HK-2 (cell line): ENCODE results near the gene UNC45A.
"Not testable (repeated sequence)": the region's sequence is repeated elsewhere in the genome, so short reads cannot be mapped to it uniquely, and the experiment has no call there.

Experiments used
- DNase-seq: peaks from one replicate; pipeline ENCODE4 v3.0.0-alpha.2; 2018; ENCODE audit not compliant: unreplicated experiment

The UNC45A gene

DNA sequence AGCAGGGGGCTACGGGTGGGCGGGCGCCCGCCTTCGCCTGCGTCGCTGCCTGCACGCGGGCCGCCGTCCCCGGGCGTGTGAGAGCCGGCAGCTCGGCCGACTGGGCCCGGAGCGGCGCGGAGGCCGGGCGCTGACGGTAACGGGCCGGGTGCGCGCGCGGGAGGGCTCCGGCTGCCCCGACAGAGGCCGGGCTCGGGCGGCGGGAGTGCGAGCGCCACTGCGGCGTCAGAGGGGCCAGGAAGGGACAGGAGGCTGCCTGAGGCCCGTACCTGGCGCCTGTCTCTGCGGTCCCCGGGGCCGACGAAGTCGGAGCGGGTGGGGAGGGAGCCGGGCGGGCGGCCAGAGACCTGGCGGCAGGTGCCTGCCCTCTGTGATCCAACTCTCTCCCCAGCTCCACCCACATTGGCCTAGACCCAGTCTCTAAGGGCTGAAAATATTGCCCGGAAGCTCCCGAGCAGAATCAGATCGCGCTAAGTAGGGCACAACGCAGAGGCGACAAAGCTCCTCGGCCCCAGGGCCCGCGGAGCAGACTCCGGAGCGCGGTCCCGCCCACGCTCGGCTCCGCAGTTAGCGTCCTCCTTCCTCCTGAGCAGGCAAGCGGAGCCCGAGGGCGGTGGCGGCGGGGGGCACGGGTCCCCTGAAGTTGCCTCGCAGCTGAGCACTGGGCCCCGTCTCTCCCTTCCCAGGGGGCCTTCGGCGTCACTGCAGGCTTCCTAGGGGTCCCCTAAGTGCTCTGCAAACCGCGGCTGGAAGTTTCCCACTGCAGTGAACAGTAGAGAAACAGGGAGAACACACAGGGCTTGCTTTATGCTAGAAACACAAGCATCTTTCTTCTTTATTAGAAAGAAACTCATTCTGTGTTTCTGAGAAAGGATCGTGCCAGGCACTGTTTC lies 32.0 kb upstream of the UNC45A start, which contains the start of gene MAN2A2:
TSS of gene MAN2A2 (plus strand) at position 463 of the 893 bp plus-strand sequence. CDS start 906 bp downstream, outside the sequence.
- peak; percentile 41 for DNase-seq

- DNase-seq = no peak
Observed at GRCh38 chr15:90903733-90904536, 31.1 kb upstream of the UNC45A start.

- no peak for DNase-seq
Observed at GRCh38 chr15:90904746-90905145, 30.3 kb upstream of the UNC45A start.

- DNase-seq = no peak
Observed at GRCh38 chr15:90905306-90906180, 29.5 kb upstream of the UNC45A start.

DNA sequence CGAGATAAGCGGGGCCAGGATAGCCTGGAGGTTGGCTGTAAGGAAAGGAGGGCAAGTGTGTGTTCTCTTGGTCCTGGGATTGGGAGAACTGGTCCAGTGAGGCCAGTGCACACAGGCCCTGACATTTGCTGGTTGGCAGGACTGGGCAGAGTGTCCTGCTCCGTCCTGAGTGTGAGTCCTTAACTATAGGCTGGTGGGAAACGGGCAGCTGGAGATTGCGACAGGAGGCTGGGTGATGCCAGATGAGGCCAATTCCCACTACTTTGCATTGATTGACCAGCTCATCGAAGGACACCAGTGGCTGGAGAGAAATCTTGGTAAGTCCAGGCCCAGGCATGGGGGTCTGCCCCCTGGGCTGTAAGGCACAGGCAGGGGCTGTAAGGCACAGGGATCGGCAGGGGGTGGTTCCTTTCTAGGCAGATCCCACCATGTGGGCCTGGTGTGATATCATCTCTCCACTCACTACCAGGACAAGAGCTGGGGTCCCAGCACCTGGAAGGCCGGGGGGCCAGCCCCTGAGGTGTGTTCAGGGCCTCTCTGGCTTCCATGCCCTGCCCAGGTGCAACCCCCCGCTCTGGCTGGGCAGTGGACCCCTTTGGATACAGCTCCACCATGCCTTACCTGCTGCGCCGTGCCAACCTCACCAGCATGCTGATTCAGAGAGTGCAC lies 28.8 kb upstream of the UNC45A start:
- DNase-seq = no peak

DNA sequence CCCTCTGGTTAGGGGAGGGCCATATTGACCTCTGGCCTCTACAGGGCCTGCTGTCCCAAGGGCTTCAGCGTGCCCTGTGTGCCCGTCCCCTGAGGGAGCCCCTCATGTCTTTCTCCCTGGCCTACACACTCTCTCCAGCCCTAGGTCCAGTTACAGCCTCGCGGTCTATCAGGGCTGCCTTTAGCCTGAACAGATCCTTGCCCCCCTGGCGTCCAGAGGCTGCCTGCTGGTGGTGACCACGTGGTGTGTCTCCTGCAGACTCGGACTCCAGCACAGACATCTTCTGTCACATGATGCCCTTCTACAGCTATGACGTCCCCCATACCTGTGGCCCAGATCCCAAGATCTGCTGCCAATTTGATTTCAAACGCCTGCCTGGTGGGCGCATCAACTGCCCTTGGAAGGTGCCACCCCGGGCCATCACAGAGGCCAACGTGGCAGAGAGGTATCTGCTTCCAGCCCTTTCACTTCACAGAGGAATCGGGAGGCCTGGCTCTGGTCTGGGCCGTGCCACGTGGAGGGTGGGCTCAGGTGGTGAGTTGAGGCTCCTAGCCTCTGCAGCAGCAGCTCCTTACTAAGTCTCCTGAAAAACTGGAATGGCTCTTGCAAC lies 27.9 kb upstream of the UNC45A start:
- DNase-seq = no peak

- no peak for DNase-seq
Observed at GRCh38 chr15:90907838-90908507, 27.1 kb upstream of the UNC45A start.

DNA sequence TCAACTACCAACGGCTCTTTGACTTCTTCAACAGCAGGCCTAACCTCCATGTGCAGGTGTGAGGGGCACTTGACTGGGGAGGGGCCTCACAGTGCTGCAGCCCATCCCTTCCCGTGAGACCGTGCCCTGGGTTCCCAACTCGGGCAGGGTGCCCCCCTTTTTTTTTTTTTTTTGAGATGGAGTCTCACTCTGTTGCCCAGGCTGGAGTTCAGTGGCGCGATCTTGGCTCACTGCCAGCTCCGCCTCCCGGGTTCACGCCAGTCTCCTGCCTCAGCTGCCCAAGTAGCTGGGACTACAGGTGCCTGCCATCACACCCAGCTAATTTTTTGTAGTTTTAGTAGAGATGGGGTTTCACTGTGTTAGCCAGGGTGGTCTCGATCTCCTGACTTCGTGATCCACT lies 25.6 kb upstream of the UNC45A start:
- not testable (repeated sequence) for DNase-seq

DNA sequence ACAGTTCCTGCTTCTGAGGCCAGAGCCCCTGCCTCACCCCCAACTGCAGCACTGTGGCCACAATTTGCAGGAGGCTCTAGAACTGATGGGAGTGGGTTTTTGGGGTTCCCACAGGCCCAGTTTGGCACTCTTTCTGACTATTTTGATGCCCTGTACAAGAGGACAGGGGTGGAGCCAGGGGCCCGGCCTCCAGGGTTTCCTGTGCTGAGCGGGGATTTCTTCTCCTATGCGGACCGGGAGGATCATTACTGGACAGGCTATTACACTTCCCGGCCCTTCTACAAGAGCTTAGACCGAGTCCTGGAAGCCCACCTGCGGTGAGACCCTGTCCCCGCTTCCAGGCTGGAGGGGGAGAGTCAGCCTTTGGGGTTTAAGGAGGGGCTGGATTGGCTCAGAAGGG lies 25.1 kb upstream of the UNC45A start:
- DNase-seq = no peak

- DNase-seq = no peak
Observed at GRCh38 chr15:90910441-90911301, 24.4 kb upstream of the UNC45A start.

- no peak for DNase-seq
Observed at GRCh38 chr15:90911302-90911623, 23.8 kb upstream of the UNC45A start.

DNA sequence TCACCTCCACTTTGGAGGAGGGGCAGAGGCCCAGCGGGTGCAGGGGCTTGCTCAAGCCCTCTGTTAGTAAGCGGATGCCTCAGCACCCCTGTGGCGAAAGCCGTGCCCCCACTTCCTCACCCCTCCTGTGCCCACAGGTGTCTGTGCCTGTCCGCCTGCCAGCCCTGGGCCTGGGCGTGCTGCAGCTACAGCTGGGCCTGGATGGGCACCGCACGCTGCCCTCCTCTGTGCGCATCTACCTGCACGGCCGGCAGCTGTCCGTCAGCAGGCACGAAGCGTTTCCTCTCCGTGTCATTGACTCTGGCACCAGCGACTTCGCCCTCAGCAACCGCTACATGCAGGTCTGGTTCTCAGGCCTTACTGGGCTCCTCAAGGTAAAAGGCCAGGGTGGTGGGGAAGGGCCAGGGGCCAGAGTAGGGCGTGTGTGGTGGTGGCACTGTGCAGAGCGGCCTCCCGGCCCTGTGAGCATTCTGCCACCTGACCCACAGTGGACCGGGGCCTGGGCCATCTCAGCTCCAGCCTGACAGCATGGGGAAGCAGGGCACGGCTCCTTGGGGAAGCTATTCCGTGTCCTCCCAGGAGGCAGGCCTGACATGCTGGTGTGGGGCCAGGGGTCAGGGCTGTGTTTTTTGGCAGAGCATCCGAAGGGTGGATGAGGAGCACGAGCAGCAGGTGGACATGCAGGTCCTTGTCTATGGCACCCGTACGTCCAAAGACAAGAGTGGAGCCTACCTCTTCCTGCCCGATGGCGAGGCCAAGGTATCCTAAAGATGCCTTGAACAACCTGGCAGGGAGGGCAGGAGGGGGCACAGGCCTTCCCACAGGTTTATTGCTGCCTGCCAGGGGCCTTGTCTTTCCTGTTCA lies 22.9 kb upstream of the UNC45A start:
- no peak for DNase-seq

GRCh38 chr15:90912770-90913075 lies 22.4 kb upstream of the UNC45A start:
- no peak for DNase-seq

GRCh38 chr15:90913398-90913944 lies 21.6 kb upstream of the UNC45A start:
- DNase-seq = no peak

- no peak for DNase-seq
Observed at GRCh38 chr15:90914305-90915080, 20.6 kb upstream of the UNC45A start.

GRCh38 chr15:90915216-90915807 lies 19.8 kb upstream of the UNC45A start:
- no peak for DNase-seq

- DNase-seq = no peak
Observed at GRCh38 chr15:90915808-90916440, 19.2 kb upstream of the UNC45A start.
